Urinary bladder (tissue), 4 donors: ENCODE measurements around the gene BCL2L1. TPM values are rescaled to one million over a fixed set of nuclear protein-coding genes. Genes with fewer than 3 reads are reported as not detected.
A peak's percentile ranks its signal among the peaks of the same experiment; 100 is the strongest.
"Not testable (repeated sequence)": the region's sequence is repeated elsewhere in the genome, so short reads cannot be mapped to it uniquely, and the experiment has no call there.

Source experiments
- DNase-seq: peaks from one replicate; pipeline ENCODE4 v3.0.0-alpha.2; 2015; ENCODE audit errors: extremely low spot score
- H3K27ac ChIP-seq: one replicate; pipeline ENCODE4 v1.5.1; 2013; ENCODE audit warnings: low read depth, mild to moderate bottlenecking, moderate library complexity
- H3K36me3 ChIP-seq: one replicate; pipeline ENCODE4 v1.6.1; 2013; ENCODE audit warnings: mild to moderate bottlenecking, moderate library complexity; ENCODE audit not compliant: insufficient read depth
- H3K4me1 ChIP-seq: one replicate; pipeline ENCODE4 v1.6.1; 2013; ENCODE audit warnings: mild to moderate bottlenecking, moderate library complexity; ENCODE audit not compliant: insufficient read depth
- H3K4me3 ChIP-seq: one replicate; pipeline ENCODE4 v1.5.1; 2013; ENCODE audit warnings: low read depth, low read length
- WGBS: extraction: QIAGEN DNeasy Blood & Tissue Kit; methylation state at CpG from one replicate; pipeline ENCODE4 v1.1.7; 2013; 5-methylcytosine and 5-hydroxymethylcytosine counted together
- polyA plus RNA-seq: library from polyadenylated mRNA; stranded (reverse); fragments of 200-250 nt; gene quantifications from one replicate; pipeline ENCODE4 v1.2.3, GENCODE V29; 2013
- total RNA-seq: library from RNA; depleted of rRNA; stranded (reverse); fragments of >200 nt; gene quantifications from one replicate; pipeline ENCODE4 v1.2.3, GENCODE V29; 2014
- donor health status: healthy with polysubstance abuse.
- donor health status: healthy.

The BCL2L1 gene
- total and polyA plus RNA-seq, 2 donors: 24.2 to 61.3 TPM

DNA sequence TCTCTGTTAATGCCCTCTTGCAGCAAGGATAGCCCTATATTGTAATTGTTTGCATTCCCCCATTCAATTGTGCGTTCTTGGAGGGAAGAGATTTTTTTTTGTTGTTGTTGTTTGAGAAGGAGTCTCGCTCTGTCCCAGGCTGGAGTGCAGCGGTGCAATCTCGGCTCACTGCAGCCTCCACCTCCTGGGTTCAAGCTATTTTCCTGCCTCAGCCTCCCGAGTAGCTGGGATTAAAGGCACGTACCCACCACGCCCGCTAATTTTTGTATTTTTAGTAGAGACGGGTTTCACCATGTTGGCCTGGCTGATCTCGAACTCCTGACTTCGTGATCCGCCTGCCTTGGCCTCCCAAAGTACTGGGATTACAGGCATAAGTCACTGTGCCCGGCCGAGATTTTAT is 24.4 kb upstream of the BCL2L1 start:
- not testable (repeated sequence) for DNase-seq, H3K4me3 ChIP-seq, H3K4me1 ChIP-seq, H3K36me3 ChIP-seq, H3K27ac ChIP-seq
- WGBS: 90% methylated on average over 14 of the region's 14 CpGs

DNA sequence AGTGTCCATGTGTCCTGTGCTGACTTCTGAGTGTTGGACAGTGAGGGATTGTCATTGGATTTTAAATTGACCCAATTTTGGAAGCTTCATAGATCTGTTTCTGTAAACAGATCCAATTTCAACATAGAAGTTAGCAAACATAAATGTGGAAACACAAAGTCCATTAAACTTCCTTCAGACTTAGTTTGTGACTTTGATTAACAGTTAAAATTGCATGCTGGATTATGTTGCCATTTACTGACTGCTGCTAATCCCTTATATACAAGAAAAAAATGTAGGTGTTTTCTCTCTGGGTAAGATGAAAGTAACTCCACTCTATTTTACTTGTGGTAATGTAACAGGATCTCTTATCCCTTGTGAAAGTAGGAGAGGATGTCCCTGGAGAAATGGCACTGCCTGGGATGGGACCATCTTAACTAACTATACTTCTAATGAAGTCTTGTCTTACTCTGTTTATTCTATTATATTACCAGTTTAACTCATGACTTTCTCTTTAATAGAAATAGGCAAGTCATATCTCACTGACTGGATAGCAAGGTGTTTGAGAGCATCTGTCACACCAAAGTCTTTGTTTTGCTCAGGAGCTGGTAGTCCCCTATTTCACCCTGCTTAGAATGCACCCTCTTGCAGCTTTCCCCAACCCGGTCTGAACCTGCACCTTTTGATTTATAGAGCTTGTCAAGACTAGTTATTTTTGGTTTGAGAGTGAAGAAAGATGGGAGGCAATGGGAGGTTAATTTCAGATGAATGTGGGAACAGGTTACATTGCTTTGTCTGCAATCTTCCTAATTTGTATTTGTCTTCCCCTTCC is 23.6 kb upstream of the BCL2L1 start:
- H3K4me1 ChIP-seq: no peaks in the 10 kb centered on the region
- no peak for DNase-seq
- H3K36me3 ChIP-seq: no peaks in the 10 kb centered on the region
- no peak overlapping the region for H3K4me3 ChIP-seq
- H3K27ac ChIP-seq: no peak overlapping the region
- 34% methylated on average over 1 of the region's 1 CpG for WGBS

DNA sequence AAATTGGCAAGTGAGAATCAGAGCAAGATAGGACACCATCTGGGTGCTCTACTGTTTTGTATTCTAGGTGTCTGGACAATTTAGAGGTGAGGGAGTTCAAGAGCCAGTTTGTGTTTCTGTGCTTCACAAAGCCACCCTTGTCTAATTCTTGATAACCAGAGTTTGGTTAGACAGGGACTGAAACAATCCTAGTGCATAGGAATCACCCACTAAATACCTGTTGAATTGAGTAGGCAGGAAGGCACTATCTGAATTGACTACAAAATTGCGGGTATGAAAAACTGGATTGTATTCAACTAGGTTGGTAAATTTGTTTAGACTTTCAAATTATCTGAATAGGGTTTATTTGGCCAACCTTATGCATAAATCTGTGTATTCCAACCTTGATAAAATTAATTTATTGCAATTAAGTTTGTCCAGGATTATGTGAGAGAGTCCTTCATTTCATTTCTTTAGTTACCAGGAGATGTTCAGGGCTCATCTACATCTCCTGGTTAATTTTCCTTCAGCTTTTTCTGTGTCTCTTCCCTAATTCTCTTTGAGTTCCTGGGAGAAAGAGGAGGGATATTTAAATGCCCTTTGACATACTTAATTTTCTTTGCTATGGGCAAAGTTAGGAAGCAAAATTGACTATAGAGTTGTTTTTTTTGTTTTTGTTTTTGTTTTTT is 18.1 kb upstream of the BCL2L1 start:
- DNase-seq: no peak
- H3K36me3 ChIP-seq: no peaks in the 10 kb centered on the region
- H3K27ac ChIP-seq: no peak overlapping the region
- H3K4me1 ChIP-seq: no peaks in the 10 kb centered on the region
- 61% methylated on average over 1 of the region's 1 CpG for WGBS
- no peak overlapping the region for H3K4me3 ChIP-seq

DNA sequence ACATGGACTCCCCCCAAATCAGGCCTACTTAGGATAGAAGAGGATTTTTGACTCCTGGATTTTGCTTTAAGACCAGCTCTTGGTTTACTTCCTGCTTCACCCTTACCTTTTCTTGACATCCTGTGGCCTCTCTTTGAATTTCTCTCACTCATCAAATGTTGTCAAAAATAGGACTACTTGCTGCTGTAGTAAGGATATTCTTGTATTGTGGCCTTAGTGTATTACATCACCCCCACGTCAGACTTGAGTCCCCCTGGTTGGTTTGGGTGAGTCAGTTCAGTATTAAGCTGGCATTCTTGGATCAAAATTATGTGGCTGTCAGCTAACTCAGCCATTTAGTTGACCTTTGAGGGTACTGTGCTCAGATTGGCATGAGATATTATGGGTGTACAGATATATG is 17.5 kb upstream of the BCL2L1 start:
- no peak for DNase-seq
- no peaks in the 10 kb centered on the region for H3K36me3 ChIP-seq
- H3K27ac ChIP-seq: no peak overlapping the region
- WGBS: 8% methylated on average over 1 of the region's 1 CpG
- H3K4me3 ChIP-seq: no peak overlapping the region
- no peaks in the 10 kb centered on the region for H3K4me1 ChIP-seq

DNA sequence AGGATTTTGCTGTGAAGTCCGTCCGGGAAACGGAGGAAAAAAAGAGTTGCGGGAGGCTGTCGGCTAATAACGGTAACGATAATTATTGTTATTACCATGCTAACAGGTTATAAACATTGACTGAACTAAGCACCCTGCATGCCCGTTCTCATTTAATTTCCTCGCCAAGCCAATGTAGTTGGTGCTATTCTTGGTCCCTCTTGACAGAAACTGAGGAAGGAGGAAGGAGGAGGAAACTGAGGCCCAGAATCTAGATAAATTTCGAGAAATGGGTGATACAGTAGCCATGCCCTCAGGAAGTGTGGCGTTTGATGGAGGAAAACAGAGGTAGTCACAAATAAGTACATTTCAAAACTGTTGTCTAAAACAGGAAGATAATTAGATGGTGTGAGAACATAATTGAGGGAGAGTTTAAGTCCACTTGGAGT is 16.9 kb upstream of the BCL2L1 start:
- WGBS: under 1% methylated on average over 11 of the region's 11 CpGs
- H3K27ac ChIP-seq: no peak overlapping the region
- H3K4me1 ChIP-seq: no peaks in the 10 kb centered on the region
- no peak for DNase-seq
- H3K4me3 ChIP-seq: peak overlapping the region; percentile 40
- no peaks in the 10 kb centered on the region for H3K36me3 ChIP-seq

DNA sequence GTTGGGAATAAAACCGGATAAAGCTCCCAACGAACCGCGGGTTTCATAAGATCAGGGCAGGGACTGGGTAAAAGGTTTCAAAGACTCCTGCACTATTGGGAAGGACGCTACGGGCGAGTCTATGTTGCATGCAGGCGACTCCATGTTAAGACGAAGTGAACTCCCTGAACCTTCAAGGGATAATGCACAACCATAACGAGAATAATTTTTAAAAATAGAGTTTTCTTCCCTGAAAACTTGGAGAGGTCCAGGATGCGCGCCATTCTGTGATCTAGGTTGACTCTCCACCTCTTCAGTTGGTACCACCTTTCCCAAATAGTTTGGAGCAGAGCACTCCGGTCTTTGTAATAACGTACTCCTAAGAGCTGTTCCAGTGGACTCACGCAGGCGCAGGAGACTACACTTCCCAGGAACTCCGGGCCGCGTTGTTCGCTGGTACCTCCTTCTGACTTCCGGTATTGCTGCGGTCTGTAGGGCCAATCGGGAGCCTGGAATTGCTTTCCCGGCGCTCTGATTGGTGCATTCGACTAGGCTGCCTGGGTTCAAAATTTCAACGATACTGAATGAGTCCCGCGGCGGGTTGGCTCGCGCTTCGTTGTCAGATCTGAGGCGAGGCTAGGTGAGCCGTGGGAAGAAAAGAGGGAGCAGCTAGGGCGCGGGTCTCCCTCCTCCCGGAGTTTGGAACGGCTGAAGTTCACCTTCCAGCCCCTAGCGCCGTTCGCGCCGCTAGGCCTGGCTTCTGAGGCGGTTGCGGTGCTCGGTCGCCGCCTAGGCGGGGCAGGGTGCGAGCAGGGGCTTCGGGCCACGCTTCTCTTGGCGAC is 16.3 kb upstream of the BCL2L1 start, which contains the start of gene TPX2:
TSS of gene TPX2 (plus strand) at position 562 of the 821 bp plus-strand sequence. CDS start 18,187 bp downstream, outside the sequence.
- DNase-seq: peak; percentile 94
- WGBS: under 1% methylated on average over 54 of the region's 54 CpGs
- peak within 1 kb of the TSS; percentile 40 for H3K4me3 ChIP-seq
- no peaks in the 10 kb centered on the region for H3K36me3 ChIP-seq
- H3K27ac ChIP-seq: no peak within 1 kb of the TSS
- H3K4me1 ChIP-seq: no peaks in the 10 kb centered on the region

DNA sequence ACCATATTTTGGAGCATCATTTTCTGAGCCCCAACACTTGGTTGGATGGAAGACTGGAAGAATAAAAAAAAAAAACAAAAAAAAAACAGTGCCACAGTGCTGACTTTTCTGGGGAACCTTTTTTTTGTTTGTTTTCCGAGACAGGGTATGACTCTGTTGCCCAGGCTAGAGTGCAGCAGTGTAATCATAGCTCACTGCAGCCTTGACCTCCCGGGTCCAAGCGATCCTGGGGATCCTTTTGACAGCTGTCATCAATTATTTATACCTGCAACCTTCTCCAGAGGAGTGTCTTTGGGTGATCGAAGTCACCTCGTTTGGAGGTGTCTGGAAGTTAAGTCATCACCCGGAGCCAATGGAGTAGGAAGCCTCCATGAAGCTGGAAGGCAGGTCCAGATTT is 8.7 kb upstream of the BCL2L1 start:
- 84% methylated on average over 6 of the region's 6 CpGs for WGBS
- Histone ChIP-seq H3K4me1 (no peaks in the 10 kb centered on the region), H3K4me3 (no peak overlapping the region), H3K27ac (no peak overlapping the region), H3K36me3 (no peaks in the 10 kb centered on the region)
- DNase-seq: no peak

DNA sequence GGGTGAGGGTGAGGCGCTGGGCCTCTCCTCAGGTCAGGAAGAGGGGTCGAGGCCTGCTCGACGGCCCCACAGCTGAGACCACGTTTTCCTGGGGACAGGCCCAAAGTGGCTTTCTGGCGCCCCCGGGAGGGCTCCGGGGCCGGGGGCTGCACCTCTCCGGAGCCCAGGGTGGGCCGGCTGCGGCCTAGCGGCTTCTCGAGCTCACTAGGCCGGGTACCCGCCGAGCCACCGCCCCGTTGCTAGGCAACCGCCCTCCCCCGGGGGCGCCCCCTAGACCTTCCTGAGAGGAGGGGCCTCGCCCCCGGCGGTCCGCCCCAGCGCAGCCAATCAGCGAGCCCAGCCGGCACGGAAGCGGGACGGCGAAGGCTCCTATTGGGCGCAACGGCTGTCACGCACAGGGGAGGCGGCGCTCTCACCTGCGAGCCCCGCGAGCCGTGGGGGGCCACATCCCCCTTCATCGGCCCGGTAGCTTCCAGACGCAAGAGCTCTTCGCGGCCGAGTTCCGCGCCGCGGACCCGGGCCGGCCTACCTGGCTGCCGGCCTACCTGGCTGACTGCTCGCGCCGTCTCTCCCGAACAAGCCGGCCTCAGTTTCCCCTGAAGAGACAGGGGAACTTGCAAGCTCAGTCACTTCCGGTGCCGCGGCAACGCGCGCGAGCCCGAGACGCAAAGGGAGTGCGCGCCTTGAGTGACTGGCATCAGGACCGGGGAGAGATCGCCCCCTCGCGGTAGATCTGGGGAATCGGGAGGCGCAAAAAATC is 831 bp upstream of the BCL2L1 start:
- Histone ChIP-seq H3K36me3 (no peaks in the 10 kb centered on the region), H3K4me1 (no peaks in the 10 kb centered on the region), H3K27ac (peak overlapping the region; percentile 97), H3K4me3 (peak overlapping the region; percentile 69)
- DNase-seq: peak; percentile 94
- WGBS: under 1% methylated on average over 77 of the region's 77 CpGs

DNA sequence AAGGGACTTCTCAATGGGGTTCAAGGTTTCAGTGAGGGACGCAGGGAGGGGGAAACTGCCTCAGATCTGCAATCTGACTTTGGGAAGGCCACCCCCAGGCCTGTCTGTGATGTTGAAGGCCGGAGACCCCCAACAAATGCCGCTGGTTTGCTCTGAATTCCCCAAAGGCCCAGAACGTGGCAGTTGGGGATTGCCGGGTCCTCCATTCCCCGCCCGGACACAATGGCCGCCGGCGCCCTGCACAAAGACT is 326 bp upstream of the BCL2L1 start:
- no peaks in the 10 kb centered on the region for H3K36me3 ChIP-seq
- H3K27ac ChIP-seq: peak overlapping the region; percentile 97
- DNase-seq: no peak
- H3K4me1 ChIP-seq: no peaks in the 10 kb centered on the region
- H3K4me3 ChIP-seq: peak overlapping the region; percentile 69
- WGBS: under 1% methylated on average over 10 of the region's 10 CpGs

DNA sequence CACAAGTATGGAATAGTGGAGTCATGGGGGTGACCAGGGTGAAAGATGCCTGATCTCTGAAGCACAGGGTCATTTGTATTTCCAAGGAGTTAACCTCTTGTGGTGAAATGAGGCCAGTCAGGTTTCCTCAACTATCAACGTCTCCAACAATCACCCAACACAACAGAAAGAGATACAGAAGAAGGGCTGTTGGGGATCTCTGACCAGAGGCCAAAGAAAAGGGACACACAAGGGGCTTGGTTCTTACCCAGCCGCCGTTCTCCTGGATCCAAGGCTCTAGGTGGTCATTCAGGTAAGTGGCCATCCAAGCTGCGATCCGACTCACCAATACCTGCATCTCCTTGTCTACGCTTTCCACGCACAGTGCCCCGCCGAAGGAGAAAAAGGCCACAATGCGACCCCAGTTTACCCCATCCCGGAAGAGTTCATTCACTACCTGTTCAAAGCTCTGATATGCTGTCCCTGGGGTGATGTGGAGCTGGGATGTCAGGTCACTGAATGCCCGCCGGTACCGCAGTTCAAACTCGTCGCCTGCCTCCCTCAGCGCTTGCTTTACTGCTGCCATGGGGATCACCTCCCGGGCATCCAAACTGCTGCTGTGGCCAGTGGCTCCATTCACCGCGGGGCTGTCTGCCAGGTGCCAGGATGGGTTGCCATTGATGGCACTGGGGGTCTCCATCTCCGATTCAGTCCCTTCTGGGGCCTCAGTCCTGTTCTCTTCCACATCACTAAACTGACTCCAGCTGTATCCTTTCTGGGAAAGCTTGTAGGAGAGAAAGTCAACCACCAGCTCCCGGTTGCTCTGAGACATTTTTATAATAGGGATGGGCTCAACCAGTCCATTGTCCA is 1.0 kb downstream of the BCL2L1 start:
- H3K27ac ChIP-seq: peak overlapping the region; percentile 55
- peaks cover 1% of the 10 kb centered on the region for H3K4me1 ChIP-seq
- no peak for DNase-seq
- 72% methylated on average over 22 of the region's 22 CpGs for WGBS
- H3K4me3 ChIP-seq: peak overlapping the region; percentile 69
- H3K36me3 ChIP-seq: no peaks in the 10 kb centered on the region

DNA sequence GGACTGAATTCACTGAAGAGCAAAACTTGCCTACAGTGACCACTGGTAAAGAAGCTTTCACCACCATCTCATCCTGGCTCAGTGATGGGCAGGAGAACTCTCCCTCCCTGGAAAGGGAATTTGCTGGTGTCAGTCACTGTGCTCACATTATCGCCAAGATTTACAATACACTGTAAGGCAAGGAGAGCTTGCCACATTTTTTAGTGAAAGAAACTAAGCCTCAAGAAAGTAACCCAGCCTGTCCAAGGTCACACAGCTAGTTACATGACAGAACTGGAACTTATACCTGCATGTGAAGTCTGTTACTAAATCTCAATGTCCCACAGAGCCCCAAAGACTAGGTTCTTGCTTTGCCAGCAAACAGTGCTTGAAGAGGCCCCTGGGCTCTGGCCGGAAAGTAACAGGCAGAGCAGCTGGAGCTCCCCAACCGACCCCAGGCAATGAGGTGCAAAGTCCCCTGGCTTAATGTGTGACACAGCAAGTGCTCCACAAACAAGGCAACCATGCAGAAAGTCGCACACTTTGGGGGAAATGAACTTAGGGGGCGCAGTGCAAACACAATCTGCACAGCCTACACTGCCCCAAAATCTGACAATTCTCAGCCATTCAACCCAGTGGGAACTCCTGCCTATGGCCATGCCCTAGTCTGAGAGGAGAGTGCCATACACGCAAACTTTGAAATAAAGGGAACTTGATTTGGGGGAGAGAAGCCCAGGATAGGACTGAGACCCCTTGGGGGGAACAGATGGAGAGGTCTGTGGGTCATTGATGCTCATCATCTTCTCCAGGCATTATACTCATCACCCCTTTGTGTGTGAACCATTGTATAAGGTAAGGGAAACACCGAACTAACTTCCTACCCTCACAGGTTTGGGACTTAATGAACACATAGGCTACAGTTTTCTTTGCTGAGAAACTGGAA is 1.9 kb downstream of the BCL2L1 start:
- Histone ChIP-seq H3K36me3 (no peaks in the 10 kb centered on the region), H3K4me3 (peak overlapping the region; percentile 69), H3K4me1 (peaks cover 1% of the 10 kb centered on the region), H3K27ac (peak overlapping the region; percentile 34)
- DNase-seq: no peak
- WGBS: 41% methylated on average over 7 of the region's 7 CpGs
